H1 (cell line): ENCODE measurements around the gene FMNL2. TPM values are rescaled to one million over a fixed set of nuclear protein-coding genes. Genes with fewer than 3 reads are reported as not detected.

ENCODE experiments used
- CTCF ChIA-PET: fragments of 300-600 bp; sonication (Branson Sonifier 250); formaldehyde crosslinking; loops from one replicate; lab custom pipeline; 2021; ENCODE audit not compliant: partially characterized antibody; lab: Charles Lee
- POLR2A ChIA-PET: fragments of 300-600 bp; sonication (Branson Sonifier 250); formaldehyde crosslinking; loops from one replicate; lab custom pipeline; 2021; ENCODE audit warnings: inconsistent platforms; ENCODE audit not compliant: partially characterized antibody; lab: Charles Lee
- DNase-seq, 2 experiments: peaks; one replicate each; pipeline versions ENCODE4 v3.0.0 to v3.0.0-alpha.2; 2010 to 2022; ENCODE audit warnings: low spot score in 2 of 2, low read depth in 1 of 2, mixed read lengths in 1 of 2
- FAIRE-seq: peaks from 2 replicates; lab custom pipeline; 2011; peaks lifted over from hg19 to GRCh38; lab: Jason Lieb, UNC
- H2AFZ ChIP-seq: 2 replicates; pipeline ENCODE4 v1.8.1; 2012; ENCODE audit warnings: low read length, inconsistent platforms
- H2AK5ac ChIP-seq: 2 replicates; pipeline ENCODE4 v1.6.1; 2013; ENCODE audit warnings: low read depth, low read length
- H2BK120ac ChIP-seq: replicated peaks from 2 replicates; pipeline ENCODE3; 2013; ENCODE audit warnings: low read depth, low read length, inconsistent platforms
- H2BK12ac ChIP-seq: 2 replicates; pipeline ENCODE4 v1.6.1; 2013; ENCODE audit warnings: low read depth, low read length
- H2BK15ac ChIP-seq: 2 replicates; pipeline ENCODE4 v1.6.1; 2013; ENCODE audit warnings: low read length
- H2BK20ac ChIP-seq: 2 replicates; pipeline ENCODE4 v1.6.1; 2013; ENCODE audit warnings: low read length
- H2BK5ac ChIP-seq: 2 replicates; pipeline ENCODE4 v1.6.1; 2013; ENCODE audit warnings: low read depth, low read length
- H3K14ac ChIP-seq: 2 replicates; pipeline ENCODE4 v1.6.1; 2013; ENCODE audit warnings: inconsistent platforms; ENCODE audit not compliant: insufficient read length
- H3K18ac ChIP-seq: 2 replicates; pipeline ENCODE4 v1.6.1; 2013; ENCODE audit warnings: low read length; ENCODE audit errors: extremely low read depth
- H3K23ac ChIP-seq: 2 replicates; pipeline ENCODE4 v1.6.1; 2013; ENCODE audit warnings: inconsistent platforms; ENCODE audit not compliant: insufficient read length
- H3K23me2 ChIP-seq: 2 replicates; pipeline ENCODE4 v1.6.1; 2013; ENCODE audit warnings: low read depth, low read length
- H3K27ac ChIP-seq: 2 replicates; pipeline ENCODE4 v1.6.1; 2011; ENCODE audit warnings: low read depth, low read length, inconsistent platforms
- H3K27me3 ChIP-seq, 4 experiments: replicated peaks in 1 of 4; 1 replicate in 1 of 4; 2 replicates in 3 of 4; pipeline versions ENCODE4 v1.6.1 to v1.8.1; 2011 to 2013; ENCODE audit warnings: low read length in 3 of 4, mild to moderate bottlenecking in 3 of 4, inconsistent platforms in 2 of 4, mixed read lengths in 2 of 4, moderate library complexity in 1 of 4; ENCODE audit not compliant: control insufficient read depth in 3 of 4, insufficient read depth in 3 of 4; ENCODE audit errors: extremely low read depth in 1 of 4
- H3K36me3 ChIP-seq, 4 experiments: 2 replicates each; pipeline versions ENCODE4 v1.6.1 to v1.8.1; 2011 to 2013; ENCODE audit warnings: mild to moderate bottlenecking in 4 of 4, low read length in 3 of 4, moderate library complexity in 2 of 4, control low read depth in 1 of 4, inconsistent platforms in 1 of 4; ENCODE audit not compliant: insufficient read depth in 4 of 4, control insufficient read depth in 2 of 4
- H3K4ac ChIP-seq: replicated peaks from 2 replicates; pipeline ENCODE3; 2013; ENCODE audit warnings: low read length, low read depth, mixed read lengths, inconsistent platforms; ENCODE audit not compliant: insufficient read length
- H3K4me1 ChIP-seq, 4 experiments: replicated peaks in 1 of 4; 1 replicate in 1 of 4; 2 replicates in 3 of 4; pipeline versions ENCODE4 v1.6.1 to v1.8.1; 2011 to 2013; ENCODE audit warnings: low read length in 3 of 4, inconsistent platforms in 2 of 4, mixed read lengths in 1 of 4; ENCODE audit not compliant: insufficient read depth in 4 of 4, control insufficient read depth in 3 of 4
- H3K4me2 ChIP-seq, 2 experiments: 2 replicates each; pipeline versions ENCODE4 v1.6.1 to v1.8.1; 2011 to 2013; ENCODE audit warnings: low read depth in 2 of 2, low read length in 2 of 2, control low read depth in 1 of 2, inconsistent platforms in 1 of 2, mild to moderate bottlenecking in 1 of 2; ENCODE audit not compliant: insufficient read depth in 1 of 2
- H3K4me3 ChIP-seq, 4 experiments: fragments of 200-600, 300-600 bp in 1 of 4; sonication (generic), shearing (Covaris generic), sonication (Bioruptor Twin) in 1 of 4; 2 replicates each; pipeline versions ENCODE4 v1.5.1 to v1.8.1; 2011 to 2016; ENCODE audit warnings: low read length in 4 of 4, low read depth in 3 of 4, control low read depth in 2 of 4, inconsistent platforms in 2 of 4, mild to moderate bottlenecking in 2 of 4, mixed read lengths in 1 of 4, moderate library complexity in 1 of 4; ENCODE audit not compliant: insufficient read depth in 2 of 4; ENCODE audit errors: extremely low read depth in 1 of 4
- H3K56ac ChIP-seq: replicated peaks from 2 replicates; pipeline ENCODE3; 2013; ENCODE audit warnings: low read depth, mild to moderate bottlenecking, mixed read lengths, low read length, inconsistent platforms; ENCODE audit not compliant: insufficient read length
- H3K79me1 ChIP-seq: 2 replicates; pipeline ENCODE4 v1.6.1; 2013; ENCODE audit warnings: low read depth, low read length, control low read depth
- H3K79me2 ChIP-seq, 2 experiments: 2 replicates each; pipeline versions ENCODE4 v1.6.1 to v1.8.1; 2012 to 2013; ENCODE audit warnings: low read length in 2 of 2, mild to moderate bottlenecking in 2 of 2, inconsistent platforms in 1 of 2; ENCODE audit not compliant: insufficient read depth in 2 of 2, control insufficient read depth in 1 of 2
- H3K9ac ChIP-seq, 4 experiments: replicated peaks in 1 of 4; 1 replicate in 1 of 4; 2 replicates in 3 of 4; pipeline versions ENCODE4 v1.6.1 to v1.8.1; 2011 to 2013; ENCODE audit warnings: low read depth in 3 of 4, low read length in 3 of 4, control low read depth in 2 of 4, mild to moderate bottlenecking in 2 of 4, moderate library complexity in 2 of 4, inconsistent platforms in 1 of 4; ENCODE audit errors: extremely low read depth in 1 of 4
- H3K9me3 ChIP-seq, 2 experiments: 2 replicates each; pipeline versions ENCODE4 v1.6.1 to v1.8.1; 2012 to 2013; ENCODE audit warnings: mild to moderate bottlenecking in 2 of 2, moderate library complexity in 2 of 2, control low read depth in 1 of 2, inconsistent platforms in 1 of 2, low read depth in 1 of 2, low read length in 1 of 2, mixed read lengths in 1 of 2; ENCODE audit not compliant: insufficient read depth in 2 of 2
- H4K20me1 ChIP-seq, 2 experiments: replicated peaks in 1 of 2; 2 replicates each; pipeline versions ENCODE3 to v1.8.1; 2011 to 2013; ENCODE audit warnings: inconsistent platforms in 2 of 2, low read length in 2 of 2, mild to moderate bottlenecking in 1 of 2; ENCODE audit not compliant: insufficient read depth in 2 of 2, control insufficient read depth in 1 of 2
- H4K5ac ChIP-seq: 2 replicates; pipeline ENCODE4 v1.6.1; 2013; ENCODE audit warnings: low read length, low read depth, mixed read lengths, inconsistent platforms; ENCODE audit not compliant: insufficient read length
- H4K8ac ChIP-seq: 2 replicates; pipeline ENCODE4 v1.8.0; 2013; ENCODE audit warnings: mild to moderate bottlenecking, moderate library complexity, low read length, inconsistent platforms; ENCODE audit not compliant: insufficient read depth; ENCODE audit errors: extremely low read depth
- H4K91ac ChIP-seq: replicated peaks from 2 replicates; pipeline ENCODE3; 2013; ENCODE audit warnings: low read length, mixed read lengths, inconsistent platforms; ENCODE audit not compliant: insufficient read length
- NANOG ChIP-seq: IDR thresholded peaks from 2 replicates; pipeline ENCODE4 v1.6.1; 2011; ENCODE audit warnings: low read length, low read depth, mild to moderate bottlenecking, inconsistent platforms; ENCODE audit not compliant: insufficient read depth, poor library complexity, severe bottlenecking
- SP2 ChIP-seq: IDR thresholded peaks from 2 replicates; pipeline ENCODE4 v1.6.1; 2012; ENCODE audit warnings: mild to moderate bottlenecking, low read length, inconsistent platforms
- WGBS, 2 experiments: shearing (Covaris generic) in 1 of 2; methylation state at CpG; one replicate each; pipeline versions ENCODE4 v1.1.6 to v1.1.7; 2013 to 2015; ENCODE audit warnings: low lambda C conversion rate in 2 of 2, mixed read lengths in 2 of 2, inconsistent platforms in 1 of 2, low coverage in 1 of 2, missing lambda C conversion rate in 1 of 2; ENCODE audit not compliant: insufficient replicate concordance in 2 of 2, insufficient coverage in 1 of 2, insufficient read length in 1 of 2; ENCODE audit errors: extremely low coverage in 1 of 2, missing lambda C conversion rate in 1 of 2; 5-methylcytosine and 5-hydroxymethylcytosine counted together
- polyA plus RNA-seq, 7 experiments: library from polyadenylated mRNA; depleted of rRNA in 3 of 7; stranded (reverse) in 5 of 7; unstranded in 2 of 7; fragments of >200 nt in 5 of 7; fragments of 200-250 nt in 2 of 7; gene quantifications; 1 replicate in 5 of 7; 2 replicates in 1 of 7; 4 replicates in 1 of 7; pipeline versions ENCODE4 v1.2.1 to v1.2.3, GENCODE V29; 2011 to 2013; ENCODE audit warnings: missing spikeins in 2 of 7, mixed read lengths in 2 of 7
- total RNA-seq: library from RNA; stranded (reverse); fragmentation: NEBNext Ultra II Directional; extraction: Animal tissue kit (Norgen Biotek cat#: 25700); gene quantifications from 2 replicates; pipeline ENCODE4 v1.2.1, GENCODE V29; 2021

FMNL2 gene
- total and polyA plus RNA-seq, 2 of the 8 experiments (the other 6 are each of a cell fraction or from before 2014, with no cell fraction given) = 15.5 to 45.1 TPM

DNA sequence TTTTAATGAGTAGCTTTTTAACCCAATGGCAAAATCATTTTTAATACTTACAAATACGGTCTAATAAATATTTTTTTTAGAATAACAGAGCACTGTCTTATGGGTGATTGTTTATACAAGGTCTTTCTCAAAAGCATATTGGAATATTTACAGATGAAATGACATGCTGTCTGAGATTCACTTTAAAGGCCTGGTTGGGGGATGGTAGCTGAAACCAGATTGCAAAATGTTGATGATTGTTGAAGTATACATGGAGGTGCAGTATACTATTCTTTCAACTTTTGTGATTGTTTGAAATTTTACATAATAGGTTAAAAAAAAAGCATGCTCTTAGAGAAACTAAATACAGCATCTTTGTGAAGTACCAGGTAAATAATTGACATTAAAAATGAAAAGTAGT is 111.2 kb downstream of the FMNL2 start:
- Histone ChIP-seq H4K20me1 (peaks cover 1 to 5% of the 10 kb centered on the region in 2 experiments), H3K23me2 (no peaks in the 10 kb centered on the region), H3K4me2 (no peak overlapping the region), H3K4ac (no peak overlapping the region), H3K14ac (no peak overlapping the region), H3K23ac (no peak overlapping the region), H4K5ac (no peak overlapping the region), H3K56ac (no peak overlapping the region), H4K8ac (no peak overlapping the region), H3K79me2 (peaks cover 5 to 93% of the 10 kb centered on the region in 2 experiments; a peak in 3 of 4 replicates), H3K9ac (no peak overlapping the region), H3K4me3 (no peak overlapping the region), H2AFZ (no peak overlapping the region), H3K27me3 (no peaks in the 10 kb centered on the region), H3K27ac (no peak overlapping the region), H2BK12ac (no peak overlapping the region), H2BK120ac (no peak overlapping the region), H3K36me3 (no peaks in the 10 kb centered on the region), H3K18ac (no peak overlapping the region), H2AK5ac (no peak overlapping the region), H2BK5ac (no peak overlapping the region), H3K4me1 (peaks cover 3 to 11% (median 6%) of the 10 kb centered on the region in 4 experiments; a peak in 4 of 7 replicates), H2BK20ac (no peak overlapping the region), H3K9me3 (no peaks in the 10 kb centered on the region), H4K91ac (no peak overlapping the region), H2BK15ac (no peak overlapping the region), H3K79me1 (peaks cover 10% of the 10 kb centered on the region)
- DNase-seq (no peak), FAIRE-seq (no peak)
- POLR2A ChIA-PET = interaction anchor here (1.0 kb wide), 1 partner anchor 8 kb away, joined by 4 read pairs; no protein-coding TSS in a partner anchor
- 80% methylated on average over 1 of the region's 1 CpG; no CpG with 5 or more reads in 1 of the 2 experiments for WGBS, 2 experiments
- CTCF ChIA-PET = interaction anchor here (0.5 to 1.2 kb wide), 4 partner anchors 16 to 128 kb away, joined by 3 to 4 read pairs (median 3); no protein-coding TSS in a partner anchor
- no peak for TF ChIP-seq NANOG
- no peak for TF ChIP-seq SP2
- TF ChIP-seq, all 59 proteins: peak for 0
